Lower leg skin (tissue), 3 donors: ENCODE results near the gene MIGA1.

Source experiments
- CTCF ChIP-seq, 3 donors: fragments of 450-650 bp; IDR thresholded peaks; one replicate each; pipeline ENCODE4 v1.5.1; 2016; ENCODE audit warnings: antibody characterized with exemption in 3 of 3, mild to moderate bottlenecking in 3 of 3, moderate library complexity in 2 of 3
- POLR2A ChIP-seq, 2 donors: fragments of 450-650 bp; IDR thresholded peaks; one replicate each; pipeline ENCODE4 v1.6.1; 2016 to 2017; ENCODE audit warnings: antibody characterized with exemption in 2 of 2, mild to moderate bottlenecking in 1 of 2, moderate library complexity in 1 of 2

DNA sequence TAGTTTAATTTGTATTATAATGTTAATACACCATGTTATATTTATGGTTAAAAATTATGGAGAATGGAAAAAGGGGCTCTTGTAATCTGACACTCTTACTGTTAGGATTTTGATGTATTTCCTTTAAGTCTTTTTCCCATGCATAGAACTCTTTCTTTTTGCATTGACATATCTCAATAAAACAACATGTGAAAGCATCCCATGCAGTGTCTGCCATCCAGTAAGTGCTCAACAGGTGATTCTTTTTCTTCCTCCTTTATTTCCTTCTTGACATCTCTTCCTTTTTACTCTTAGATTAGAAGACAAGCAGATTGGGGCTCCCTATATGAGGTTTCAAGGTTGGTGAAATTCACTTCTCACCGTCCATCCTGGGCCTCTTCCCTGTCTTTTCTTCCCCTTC, 111.8 kb downstream of the MIGA1 start:
- TF ChIP-seq CTCF (IDR thresholded peaks at IDR 0.05) (no peak), POLR2A (IDR thresholded peaks at IDR 0.05) (no peak)
